H9 (cell line): Measurements from ENCODE around the gene NINJ1. TPM values are rescaled to one million over a fixed set of nuclear protein-coding genes. Genes with fewer than 3 reads are reported as not detected.

Experiments used
- DNase-seq: peaks from one replicate; pipeline ENCODE4 v3.0.0-alpha.2; 2017
- H2AFZ ChIP-seq: one replicate; pipeline ENCODE4 v1.6.1; 2013; ENCODE audit warnings: mild to moderate bottlenecking, low read length, control low read depth, moderate library complexity
- H2AK5ac ChIP-seq: 2 replicates; pipeline ENCODE4 v1.6.1; 2013; ENCODE audit warnings: low read length, control low read depth, mixed read lengths; ENCODE audit not compliant: insufficient read length
- H2BK120ac ChIP-seq: one replicate; pipeline ENCODE4 v1.6.1; 2013; ENCODE audit warnings: low read depth, mild to moderate bottlenecking, low read length, control low read depth, inconsistent platforms; ENCODE audit not compliant: poor library complexity, severe bottlenecking
- H2BK12ac ChIP-seq: 2 replicates; pipeline ENCODE4 v1.6.1; 2013; ENCODE audit warnings: low read length, control low read depth, mixed read lengths, low read depth; ENCODE audit not compliant: insufficient read length
- H2BK15ac ChIP-seq: 2 replicates; pipeline ENCODE4 v1.6.1; 2013; ENCODE audit warnings: low read depth, low read length, control low read depth
- H2BK20ac ChIP-seq: one replicate; pipeline ENCODE4 v1.6.1; 2013; ENCODE audit warnings: low read depth, mild to moderate bottlenecking, low read length, control low read depth, inconsistent platforms; ENCODE audit not compliant: poor library complexity, severe bottlenecking
- H2BK5ac ChIP-seq: 2 replicates; pipeline ENCODE4 v1.6.1; 2013; ENCODE audit warnings: low read length, control low read depth, mixed read lengths; ENCODE audit not compliant: insufficient read length
- H3K14ac ChIP-seq: 2 replicates; pipeline ENCODE4 v1.6.1; 2013; ENCODE audit warnings: low read length, control low read depth; ENCODE audit not compliant: insufficient read depth
- H3K18ac ChIP-seq: 2 replicates; pipeline ENCODE4 v1.6.1; 2013; ENCODE audit warnings: low read depth, mild to moderate bottlenecking, mixed read lengths, low read length, control low read depth; ENCODE audit not compliant: insufficient read length
- H3K23ac ChIP-seq: 2 replicates; pipeline ENCODE4 v1.6.1; 2013; ENCODE audit warnings: low read length, control low read depth, mixed read lengths, low read depth; ENCODE audit not compliant: insufficient read length
- H3K23me2 ChIP-seq: 2 replicates; pipeline ENCODE4 v1.6.1; 2013; ENCODE audit warnings: low read depth, mild to moderate bottlenecking, mixed read lengths, low read length, control low read depth; ENCODE audit not compliant: insufficient read length, poor library complexity, severe bottlenecking
- H3K27ac ChIP-seq: 2 replicates; pipeline ENCODE4 v1.5.1; 2013; ENCODE audit warnings: low read length, control low read depth, mixed read lengths, low read depth; ENCODE audit not compliant: insufficient read length
- H3K27me3 ChIP-seq: 2 replicates; pipeline ENCODE4 v1.6.1; 2013; ENCODE audit warnings: low read length, control low read depth, inconsistent platforms; ENCODE audit not compliant: insufficient read depth
- H3K4ac ChIP-seq: 2 replicates; pipeline ENCODE4 v1.6.1; 2013; ENCODE audit warnings: low read depth, mild to moderate bottlenecking, control low read depth, inconsistent platforms, low read length, moderate library complexity
- H3K4me1 ChIP-seq: 2 replicates; pipeline ENCODE4 v1.6.1; 2013; ENCODE audit warnings: low read length, control low read depth, inconsistent platforms; ENCODE audit not compliant: insufficient read depth
- H3K4me2 ChIP-seq: 2 replicates; pipeline ENCODE4 v1.6.1; 2013; ENCODE audit warnings: low read length, control low read depth, mixed read lengths; ENCODE audit not compliant: insufficient read length, insufficient read depth
- H3K56ac ChIP-seq: 2 replicates; pipeline ENCODE4 v1.6.1; 2013; ENCODE audit warnings: low read depth, mild to moderate bottlenecking, mixed read lengths, low read length, control low read depth; ENCODE audit not compliant: insufficient read length
- H3K79me1 ChIP-seq: 2 replicates; pipeline ENCODE4 v1.6.1; 2013; ENCODE audit warnings: low read depth, mild to moderate bottlenecking, moderate library complexity, low read length, control low read depth, inconsistent platforms; ENCODE audit not compliant: insufficient read depth, poor library complexity, severe bottlenecking
- H3K79me2 ChIP-seq: 2 replicates; pipeline ENCODE4 v1.6.1; 2013; ENCODE audit warnings: low read length, control low read depth, inconsistent platforms; ENCODE audit not compliant: insufficient read depth
- H3K9ac ChIP-seq: 2 replicates; pipeline ENCODE4 v1.6.1; 2013; ENCODE audit warnings: low read length, control low read depth, mixed read lengths; ENCODE audit not compliant: insufficient read length; ENCODE audit errors: extremely low read depth
- H3K9me3 ChIP-seq: one replicate; pipeline ENCODE4 v1.6.1; 2013; ENCODE audit warnings: low read depth, low read length, inconsistent platforms; ENCODE audit not compliant: control insufficient read depth
- H3T11ph ChIP-seq: one replicate; pipeline ENCODE4 v1.6.1; 2013; ENCODE audit warnings: mild to moderate bottlenecking, low read length, control low read depth, inconsistent platforms
- H4K20me1 ChIP-seq: one replicate; pipeline ENCODE4 v1.6.1; 2013; ENCODE audit not compliant: control insufficient read depth, insufficient read length, insufficient read depth
- H4K5ac ChIP-seq: 2 replicates; pipeline ENCODE4 v1.6.1; 2013; ENCODE audit warnings: low read depth, mild to moderate bottlenecking, mixed read lengths, low read length, control low read depth; ENCODE audit not compliant: insufficient read length
- H4K8ac ChIP-seq: replicated peaks from 2 replicates; pipeline ENCODE4 v1.6.1; 2013; ENCODE audit warnings: low read length, control low read depth, mixed read lengths, low read depth; ENCODE audit not compliant: insufficient read length
- H4K91ac ChIP-seq: 2 replicates; pipeline ENCODE4 v1.6.1; 2013; ENCODE audit warnings: low read depth, mild to moderate bottlenecking, moderate library complexity, mixed read lengths, low read length, control low read depth; ENCODE audit not compliant: insufficient read length
- H3K27ac Mint-ChIP-seq, 3 experiments: 2 replicates in 2 of 3; 3 replicates in 1 of 3; pipeline ENCODE4 v1.8.0; 2020 to 2021; ENCODE audit warnings: mixed read lengths in 3 of 3, mild to moderate bottlenecking in 1 of 3, moderate library complexity in 1 of 3
- H3K27me3 Mint-ChIP-seq: 2 replicates; pipeline ENCODE4 v1.8.0; 2021; ENCODE audit warnings: low read depth, mild to moderate bottlenecking, moderate library complexity, mixed read lengths
- H3K36me3 Mint-ChIP-seq, 3 experiments: 2 replicates in 2 of 3; 3 replicates in 1 of 3; pipeline ENCODE4 v1.8.0; 2020 to 2021; ENCODE audit warnings: low read depth in 3 of 3, mixed read lengths in 3 of 3; ENCODE audit not compliant: insufficient read depth in 1 of 3
- H3K4me1 Mint-ChIP-seq, 2 experiments: 2 replicates each; pipeline ENCODE4 v1.8.0; 2020; ENCODE audit warnings: mixed read lengths in 2 of 2
- H3K4me3 Mint-ChIP-seq, 2 experiments: 2 replicates in 1 of 2; 3 replicates in 1 of 2; pipeline ENCODE4 v1.8.0; 2020 to 2021; ENCODE audit warnings: mild to moderate bottlenecking in 2 of 2, mixed read lengths in 2 of 2, moderate library complexity in 1 of 2
- H3K9me3 Mint-ChIP-seq, 2 experiments: 2 replicates in 1 of 2; 3 replicates in 1 of 2; pipeline ENCODE4 v1.8.0; 2020; ENCODE audit warnings: mild to moderate bottlenecking in 2 of 2, mixed read lengths in 2 of 2, moderate library complexity in 1 of 2
- WGBS: extraction: QIAGEN DNeasy Blood & Tissue Kit; methylation state at CpG from one replicate; pipeline ENCODE4 v1.1.7; 2013; ENCODE audit warnings: missing lambda C conversion rate, low lambda C conversion rate, mixed read lengths; ENCODE audit not compliant: insufficient read length; ENCODE audit errors: extremely low coverage; 5-methylcytosine and 5-hydroxymethylcytosine counted together
- total RNA-seq: library from RNA; stranded (reverse); gene quantifications from 2 replicates; pipeline ENCODE4 v1.2.1, GENCODE V29; 2021
- TF ChIP-seq, protein P1 (sequence below): fragments of 200-600 bp; sonication (generic); conservative IDR thresholded peaks from 3 replicates; pipeline ENCODE4 v1.8.0; 2021; ENCODE audit warnings: antibody characterized with exemption, mild to moderate bottlenecking

NINJ1 gene
- total RNA-seq, 1 experiment from 2014 or later, result 28.9 TPM

- no peak overlapping the region for H2BK20ac ChIP-seq
Observed at GRCh38 chr9:93173365-93174051, 39.5 kb upstream of the NINJ1 start.

More at GRCh38 chr9:93173365-93174051, 39.5 kb upstream of the NINJ1 start:
- H3K4me2 ChIP-seq, result no peak overlapping the region
- H4K5ac ChIP-seq, result no peak overlapping the region
- WGBS, result no CpG with 5 or more reads among the region's 12 CpGs
- no peak overlapping the region for H2BK5ac ChIP-seq
- H3K27me3 ChIP-seq, result no peaks in the 10 kb centered on the region
- no peaks in the 10 kb centered on the region for H3K79me1 ChIP-seq
- no peak overlapping the region for H2AK5ac ChIP-seq
- Mint-ChIP-seq H3K36me3 (no peaks in the 10 kb centered on the region), H3K4me3 (no peak overlapping the region), H3K27me3 (peaks cover 7% of the 10 kb centered on the region; the same call in 1 of the 2 replicates), H3K9me3 (no peaks in the 10 kb centered on the region), H3K4me1 (peaks cover 0 to 4% of the 10 kb centered on the region in 2 experiments; a peak in 1 of 4 replicates), H3K27ac (no peak overlapping the region)
- H4K20me1 ChIP-seq, result no peaks in the 10 kb centered on the region
- no peaks in the 10 kb centered on the region for H3K9me3 ChIP-seq
- H3K23me2 ChIP-seq, result no peaks in the 10 kb centered on the region
- no peak overlapping the region for H2BK15ac ChIP-seq
- no peak overlapping the region for H4K91ac ChIP-seq
- H3K56ac ChIP-seq, result no peak overlapping the region
- no peak overlapping the region for H2AFZ ChIP-seq
- H3K4me1 ChIP-seq, result no peaks in the 10 kb centered on the region
- no peak overlapping the region; the same call in 1 of the 2 replicates for H3K14ac ChIP-seq
- H3K79me2 ChIP-seq, result no peaks in the 10 kb centered on the region
- no peak overlapping the region for H2BK12ac ChIP-seq
- no peak overlapping the region for H3K27ac ChIP-seq
- no peak for DNase-seq
- H3K4ac ChIP-seq, result no peak overlapping the region
- no peak overlapping the region for H2BK120ac ChIP-seq
- no peak overlapping the region for H4K8ac ChIP-seq
- H3K23ac ChIP-seq, result no peak overlapping the region
- H3K18ac ChIP-seq, result no peak overlapping the region
- no peak overlapping the region for H3T11ph ChIP-seq
- TF ChIP-seq, protein P1, sequence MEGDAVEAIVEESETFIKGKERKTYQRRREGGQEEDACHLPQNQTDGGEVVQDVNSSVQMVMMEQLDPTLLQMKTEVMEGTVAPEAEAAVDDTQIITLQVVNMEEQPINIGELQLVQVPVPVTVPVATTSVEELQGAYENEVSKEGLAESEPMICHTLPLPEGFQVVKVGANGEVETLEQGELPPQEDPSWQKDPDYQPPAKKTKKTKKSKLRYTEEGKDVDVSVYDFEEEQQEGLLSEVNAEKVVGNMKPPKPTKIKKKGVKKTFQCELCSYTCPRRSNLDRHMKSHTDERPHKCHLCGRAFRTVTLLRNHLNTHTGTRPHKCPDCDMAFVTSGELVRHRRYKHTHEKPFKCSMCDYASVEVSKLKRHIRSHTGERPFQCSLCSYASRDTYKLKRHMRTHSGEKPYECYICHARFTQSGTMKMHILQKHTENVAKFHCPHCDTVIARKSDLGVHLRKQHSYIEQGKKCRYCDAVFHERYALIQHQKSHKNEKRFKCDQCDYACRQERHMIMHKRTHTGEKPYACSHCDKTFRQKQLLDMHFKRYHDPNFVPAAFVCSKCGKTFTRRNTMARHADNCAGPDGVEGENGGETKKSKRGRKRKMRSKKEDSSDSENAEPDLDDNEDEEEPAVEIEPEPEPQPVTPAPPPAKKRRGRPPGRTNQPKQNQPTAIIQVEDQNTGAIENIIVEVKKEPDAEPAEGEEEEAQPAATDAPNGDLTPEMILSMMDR, result no peak
- no peak overlapping the region for H3K9ac ChIP-seq
